HG02885 (cell line): ENCODE results near the gene OR6F1.
"Not testable (repeated sequence)": the region's sequence is repeated elsewhere in the genome, so short reads cannot be mapped to it uniquely, and the experiment has no call there.

Source experiments
- ATAC-seq: cut with Tn5 transposase; IDR thresholded peaks from one replicate; pipeline ENCODE4 v1.9.1; 2021; ENCODE audit warnings: mild to moderate bottlenecking; ENCODE audit not compliant: unreplicated experiment, poor library complexity

OR6F1 gene

GRCh38 chr1:247716546-247716945 lies at the start of gene OR6F1:
TSS of gene OR6F1 (minus strand) at chr1:247716646. CDS start at chr1:247712755, 3,891 bp downstream.
- ATAC-seq = no peak

GRCh38 chr1:247760456-247760855 lies 44.0 kb upstream of the OR6F1 start, which contains the start of gene OR1C1:
TSS of gene OR1C1 (minus strand) at chr1:247760556. CDS start at chr1:247758406, 2,150 bp downstream.
- ATAC-seq = no peak

GRCh38 chr1:247754311-247754710 lies 37.9 kb upstream of the OR6F1 start:
- not testable (repeated sequence) for ATAC-seq

GRCh38 chr1:247749870-247750269 lies 33.4 kb upstream of the OR6F1 start:
- ATAC-seq = no peak

GRCh38 chr1:247748041-247748440 lies 31.6 kb upstream of the OR6F1 start, which contains the start of gene OR14A2:
TSS of gene OR14A2 (minus strand) at chr1:247748141.
- no peak for ATAC-seq

GRCh38 chr1:247747616-247748015 lies 31.2 kb upstream of the OR6F1 start:
- no peak for ATAC-seq

GRCh38 chr1:247746391-247746935 lies 30.0 kb upstream of the OR6F1 start:
- no peak for ATAC-seq

GRCh38 chr1:247742215-247742760 lies 25.8 kb upstream of the OR6F1 start:
- not testable (repeated sequence) for ATAC-seq

- no peak for ATAC-seq
These were observed 25.3 kb upstream of the OR6F1 start for GRCh38 chr1:247741756-247742155.

- ATAC-seq = no peak
These were observed 24.3 kb upstream of the OR6F1 start for GRCh38 chr1:247740721-247741120.

GRCh38 chr1:247738315-247738714 lies 21.9 kb upstream of the OR6F1 start, which contains the start of gene OR14K1:
TSS of gene OR14K1 (plus strand) at chr1:247738615. CDS start at chr1:247738615, 0 bp downstream.
- ATAC-seq = no peak

- ATAC-seq = no peak
These were observed 4.8 kb upstream of the OR6F1 start for GRCh38 chr1:247721222-247721621.

GRCh38 chr1:247713753-247714152 lies 2.7 kb downstream of the OR6F1 start:
- no peak for ATAC-seq

- ATAC-seq = not testable (repeated sequence)
These were observed 5.8 kb downstream of the OR6F1 start for GRCh38 chr1:247710681-247711080.

- no peak for ATAC-seq
These were observed 15.1 kb downstream of the OR6F1 start for GRCh38 chr1:247701338-247701737.

GRCh38 chr1:247681288-247681897 lies 35.1 kb downstream of the OR6F1 start:
- peak; percentile 97 for ATAC-seq

GRCh38 chr1:247680171-247680570 lies 36.3 kb downstream of the OR6F1 start:
- no peak for ATAC-seq

GRCh38 chr1:247679639-247680038 lies 36.8 kb downstream of the OR6F1 start, which contains the start of gene OR13G1:
TSS of gene OR13G1 (minus strand) at chr1:247679739. CDS start at chr1:247673041, 6,698 bp downstream.
- no peak for ATAC-seq

- no peak for ATAC-seq
These were observed 47.2 kb downstream of the OR6F1 start for GRCh38 chr1:247669225-247669624.
